Thyroid gland (tissue), 4 donors: Measurements from ENCODE around the gene ZNF783. TPM values are rescaled to one million over a fixed set of nuclear protein-coding genes. Genes with fewer than 3 reads are reported as not detected.
"Not testable (repeated sequence)": the region's sequence is repeated elsewhere in the genome, so short reads cannot be mapped to it uniquely, and the experiment has no call there.

ENCODE experiments used
- DNase-seq, 2 donors: peaks; one replicate each; pipeline ENCODE4 v3.0.0-alpha.2; 2019
- H3K27ac ChIP-seq, 3 donors: fragments of 200-600 bp; sonication (generic); 1 replicate in 2 of 3; 2 replicates in 1 of 3; pipeline ENCODE4 v1.5.1; 2016 to 2019; ENCODE audit warnings: mild to moderate bottlenecking in 1 of 3, moderate library complexity in 1 of 3
- H3K27me3 ChIP-seq: fragments of 200-600 bp; sonication (generic); one replicate; pipeline ENCODE4 v1.5.1; 2019
- H3K36me3 ChIP-seq, 2 donors: fragments of 200-600 bp; sonication (generic); one replicate each; pipeline ENCODE4 v1.5.1; 2016 to 2019
- H3K4me1 ChIP-seq, 2 donors: fragments of 200-600 bp; sonication (generic); one replicate each; pipeline ENCODE4 v1.5.1; 2017 to 2019
- H3K4me3 ChIP-seq, 3 donors: fragments of 200-600 bp; sonication (generic); replicated peaks in 1 of 3; 1 replicate in 2 of 3; 2 replicates in 1 of 3; pipeline ENCODE4 v1.5.1; 2016; ENCODE audit warnings: mild to moderate bottlenecking in 1 of 3
- H3K9me3 ChIP-seq: fragments of 200-600 bp; sonication (generic); one replicate; pipeline ENCODE4 v1.5.1; 2017
- POLR2A ChIP-seq, 2 donors: fragments of 450-650 bp; IDR thresholded peaks; one replicate each; pipeline ENCODE4 v1.6.1; 2017; ENCODE audit warnings: antibody characterized with exemption in 2 of 2, mild to moderate bottlenecking in 2 of 2, moderate library complexity in 1 of 2
- WGBS, 2 donors: methylation state at CpG; one replicate each; pipeline ENCODE4 v1.1.5; 2017; 5-methylcytosine and 5-hydroxymethylcytosine counted together
- intact Hi-C: fragments of 100-400 bp; cut with DNase I; formaldehyde crosslinking; loops from one replicate; pipeline ENCODE4 v1.15.1; 2023
- total RNA-seq, 4 donors: library from RNA; depleted of rRNA; stranded (reverse); fragments of >200 nt; gene quantifications; one replicate each; pipeline ENCODE4 v1.2.3, GENCODE V29; 2016
- TF ChIP-seq, protein P1 (sequence below), 6 experiments: fragments of 200-600 bp in 3 of 6; fragments of 450-650 bp in 3 of 6; sonication (generic) in 3 of 6; IDR thresholded peaks; one replicate each; pipeline ENCODE4 v1.5.1; 2016 to 2019; ENCODE audit warnings: antibody characterized with exemption in 6 of 6, mild to moderate bottlenecking in 2 of 6, inconsistent platforms in 1 of 6, moderate library complexity in 1 of 6

ZNF783 gene
- total RNA-seq, 4 donors from 2014 or later: 11.3 to 18.0 (median 15.1) TPM

- peaks cover 7% of the 10 kb centered on the region in 2 donors for H3K4me1 ChIP-seq
- intact Hi-C loops: no loop called here
- H3K27ac ChIP-seq: no peak overlapping the region
- H3K36me3 ChIP-seq: peaks cover 24 to 44% of the 10 kb centered on the region in 2 donors
- no peaks in the 10 kb centered on the region for H3K27me3 ChIP-seq
- no peak for DNase-seq
- WGBS, 2 donors: 93 to 96% methylated on average over 8 of the region's 8 CpGs
- TF ChIP-seq POLR2A (IDR thresholded peaks at IDR 0.05): no peak
- TF ChIP-seq, protein P1, sequence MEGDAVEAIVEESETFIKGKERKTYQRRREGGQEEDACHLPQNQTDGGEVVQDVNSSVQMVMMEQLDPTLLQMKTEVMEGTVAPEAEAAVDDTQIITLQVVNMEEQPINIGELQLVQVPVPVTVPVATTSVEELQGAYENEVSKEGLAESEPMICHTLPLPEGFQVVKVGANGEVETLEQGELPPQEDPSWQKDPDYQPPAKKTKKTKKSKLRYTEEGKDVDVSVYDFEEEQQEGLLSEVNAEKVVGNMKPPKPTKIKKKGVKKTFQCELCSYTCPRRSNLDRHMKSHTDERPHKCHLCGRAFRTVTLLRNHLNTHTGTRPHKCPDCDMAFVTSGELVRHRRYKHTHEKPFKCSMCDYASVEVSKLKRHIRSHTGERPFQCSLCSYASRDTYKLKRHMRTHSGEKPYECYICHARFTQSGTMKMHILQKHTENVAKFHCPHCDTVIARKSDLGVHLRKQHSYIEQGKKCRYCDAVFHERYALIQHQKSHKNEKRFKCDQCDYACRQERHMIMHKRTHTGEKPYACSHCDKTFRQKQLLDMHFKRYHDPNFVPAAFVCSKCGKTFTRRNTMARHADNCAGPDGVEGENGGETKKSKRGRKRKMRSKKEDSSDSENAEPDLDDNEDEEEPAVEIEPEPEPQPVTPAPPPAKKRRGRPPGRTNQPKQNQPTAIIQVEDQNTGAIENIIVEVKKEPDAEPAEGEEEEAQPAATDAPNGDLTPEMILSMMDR (IDR thresholded peaks at IDR 0.05): no peak
- H3K9me3 ChIP-seq: no peaks in the 10 kb centered on the region
- no peak overlapping the region for H3K4me3 ChIP-seq
Measured at GRCh38 chr7:149267733-149268132, 5.7 kb downstream of the ZNF783 start.

GRCh38 chr7:149274424-149274823 lies 12.4 kb downstream of the ZNF783 start:
- DNase-seq, H3K9me3 ChIP-seq, H3K27me3 ChIP-seq, H3K4me1 ChIP-seq, intact Hi-C loops, H3K27ac ChIP-seq, H3K4me3 ChIP-seq: not testable (repeated sequence)
- peaks cover 25 to 48% of the 10 kb centered on the region in 2 donors for H3K36me3 ChIP-seq
- WGBS, 2 donors: 98 to 99% methylated on average over 8 of the region's 8 CpGs

DNA sequence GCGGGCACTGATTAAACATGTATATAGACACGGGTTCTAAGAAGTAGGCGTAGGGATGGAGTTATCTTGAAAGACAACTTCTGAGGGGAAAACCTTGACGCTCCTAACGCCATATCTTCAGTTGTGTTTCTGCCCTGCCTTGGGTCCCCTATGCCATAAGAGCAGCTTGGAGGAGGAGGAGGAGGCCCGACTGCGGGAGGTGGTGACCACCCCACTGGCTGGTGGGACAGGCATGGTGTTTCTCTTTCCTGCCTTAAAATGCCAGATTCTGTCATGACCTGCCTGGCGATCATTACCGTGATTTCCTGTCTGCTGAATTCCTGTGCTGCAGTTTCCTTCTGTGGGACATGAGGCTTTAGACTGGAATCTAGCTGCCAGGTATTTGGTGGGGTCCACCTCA lies 15.9 kb downstream of the ZNF783 start:
- Histone ChIP-seq H3K9me3 (no peaks in the 10 kb centered on the region), H3K36me3 (peaks cover 24 to 37% of the 10 kb centered on the region in 2 donors), H3K4me1 (no peaks in the 10 kb centered on the region), H3K4me3 (no peak overlapping the region), H3K27me3 (no peaks in the 10 kb centered on the region), H3K27ac (no peak overlapping the region)
- intact Hi-C loops: no loop called here
- no peak for DNase-seq
- 90 to 93% methylated on average over 8 to 9 of the region's 9 CpGs for WGBS, 2 donors
- TF ChIP-seq, protein P1 (IDR thresholded peaks at IDR 0.05): no peak
- TF ChIP-seq POLR2A (IDR thresholded peaks at IDR 0.05): no peak

- WGBS, 2 donors: 96 to 99% methylated on average over 11 of the region's 11 CpGs
- H3K36me3 ChIP-seq: peaks cover 24 to 33% of the 10 kb centered on the region in 2 donors
- DNase-seq: no peak
- intact Hi-C loops: no loop called here
- no peaks in the 10 kb centered on the region for H3K4me1 ChIP-seq
- no peaks in the 10 kb centered on the region for H3K27me3 ChIP-seq
- no peaks in the 10 kb centered on the region for H3K9me3 ChIP-seq
- TF ChIP-seq POLR2A (IDR thresholded peaks at IDR 0.05): no peak
- TF ChIP-seq, protein P1 (IDR thresholded peaks at IDR 0.05): no peak
- no peak overlapping the region for H3K27ac ChIP-seq
- H3K4me3 ChIP-seq: no peak overlapping the region
Measured at GRCh38 chr7:149278396-149278795, 16.4 kb downstream of the ZNF783 start.

DNA sequence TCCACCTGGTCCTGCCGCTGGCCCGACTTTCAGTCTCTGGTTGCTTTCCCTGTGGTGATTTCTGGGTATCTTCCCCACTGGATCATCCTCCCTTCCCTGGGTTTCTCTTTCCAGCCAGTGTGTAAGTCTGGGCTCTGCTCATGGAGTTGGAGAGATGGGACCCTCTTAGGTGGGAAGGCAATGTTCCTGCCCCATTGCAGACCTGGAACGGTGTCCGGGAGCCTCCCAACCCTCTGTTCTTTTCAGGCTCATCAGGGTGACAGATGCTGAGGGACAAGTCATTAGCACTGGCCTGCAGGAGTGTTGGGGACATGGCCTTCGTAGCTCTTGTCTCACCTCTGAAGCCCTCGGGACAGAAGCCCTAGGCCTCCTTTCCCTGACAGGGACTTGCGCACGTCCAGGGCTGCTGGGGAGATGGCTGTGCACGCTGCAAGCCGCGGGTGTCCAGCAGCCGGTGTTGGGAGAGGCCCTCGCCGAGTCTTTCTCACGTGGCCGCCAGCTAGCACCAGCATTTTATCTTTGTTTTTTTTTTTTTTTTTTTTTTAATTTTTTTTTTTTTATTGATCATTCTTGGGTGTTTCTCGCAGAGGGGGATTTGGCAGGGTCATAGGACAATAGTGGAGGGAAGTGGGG lies 17.2 kb downstream of the ZNF783 start:
- DNase-seq: no peak
- 91 to 94% methylated on average over 17 of the region's 17 CpGs for WGBS, 2 donors

More for the DNA sequence above, 17.2 kb downstream of the ZNF783 start:
- TF ChIP-seq, protein P1 (IDR thresholded peaks at IDR 0.05): no peak
- no peak for TF ChIP-seq POLR2A (IDR thresholded peaks at IDR 0.05)
- intact Hi-C loops: no loop called here
- Histone ChIP-seq H3K9me3 (no peaks in the 10 kb centered on the region), H3K4me1 (no peaks in the 10 kb centered on the region), H3K27me3 (no peaks in the 10 kb centered on the region), H3K4me3 (no peak overlapping the region), H3K27ac (no peak overlapping the region), H3K36me3 (peaks cover 24 to 33% of the 10 kb centered on the region in 2 donors)
